Gastrocnemius medialis (tissue), 4 donors: ENCODE results near the gene WSB2. TPM values are rescaled to one million over a fixed set of nuclear protein-coding genes. Genes with fewer than 3 reads are reported as not detected.

ENCODE experiments used
- ATAC-seq, 2 donors: fragments of 150-250 bp; one replicate each; pipeline ENCODE4 v1.9.1; 2016
- DNase-seq, 2 donors: peaks; one replicate each; pipeline ENCODE4 v3.0.0-alpha.2; 2019
- H3K27ac ChIP-seq, 4 donors: fragments of 200-600 bp; sonication (generic); 1 replicate in 1 of 4; 2 replicates in 3 of 4; pipeline ENCODE4 v1.5.1; 2016 to 2018; ENCODE audit warnings: mild to moderate bottlenecking in 2 of 4, moderate library complexity in 1 of 4
- H3K27me3 ChIP-seq, 3 donors: fragments of 200-600 bp; sonication (generic) in 2 of 3; 1 replicate in 1 of 3; 2 replicates in 2 of 3; pipeline versions ENCODE4 v1.5.1 to v1.6.0; 2016 to 2019; ENCODE audit warnings: mild to moderate bottlenecking in 1 of 3, moderate library complexity in 1 of 3
- H3K36me3 ChIP-seq, 2 donors: fragments of 200-600 bp; sonication (generic) in 1 of 2; one replicate each; pipeline ENCODE4 v1.5.1; 2017 to 2018
- H3K4me1 ChIP-seq, 2 donors: fragments of 200-600 bp; sonication (generic) in 1 of 2; one replicate each; pipeline ENCODE4 v1.5.1; 2016 to 2017; ENCODE audit warnings: mild to moderate bottlenecking in 2 of 2
- H3K4me3 ChIP-seq, 4 donors: fragments of 200-600 bp; sonication (generic) in 3 of 4; 1 replicate in 1 of 4; 2 replicates in 3 of 4; pipeline ENCODE4 v1.5.1; 2016 to 2019; ENCODE audit warnings: mild to moderate bottlenecking in 2 of 4
- H3K9me3 ChIP-seq, 3 donors: fragments of 200-600 bp; sonication (generic) in 2 of 3; 1 replicate in 1 of 3; 2 replicates in 2 of 3; pipeline ENCODE4 v1.5.1; 2016 to 2019
- CTCF ChIP-seq, 5 experiments: fragments of 450-650 bp in 3 of 5; fragments of 200-600 bp in 2 of 5; sonication (generic) in 2 of 5; IDR thresholded peaks in 4 of 5; conservative IDR thresholded peaks in 1 of 5; 1 replicate in 4 of 5; 2 replicates in 1 of 5; pipeline ENCODE4 v1.5.1; 2016 to 2019; ENCODE audit warnings: antibody characterized with exemption in 5 of 5, mild to moderate bottlenecking in 3 of 5, moderate library complexity in 3 of 5
- POLR2A ChIP-seq, 2 donors: fragments of 450-650 bp; IDR thresholded peaks; one replicate each; pipeline ENCODE4 v1.6.1; 2017; ENCODE audit warnings: antibody characterized with exemption in 2 of 2, mild to moderate bottlenecking in 2 of 2, moderate library complexity in 2 of 2
- in situ Hi-C, 4 donors: fragments of 200-750 bp; cut with MboI; loops; one replicate each; pipeline versions ENCODE4 v1.15.0 to v1.8.0; 2017; ENCODE audit warnings: low sequenced_read_pairs in 4 of 4
- intact Hi-C: fragments of 100-400 bp; cut with DNase I; formaldehyde crosslinking; loops from one replicate; pipeline ENCODE4 v1.15.1; 2023; ENCODE audit warnings: low total_unique reads
- total RNA-seq, 4 donors: library from RNA; depleted of rRNA; stranded (reverse); fragments of >200 nt; gene quantifications; one replicate each; pipeline versions ENCODE4 v1.1.0 to v1.2.3, GENCODE V29; 2016

Gene WSB2
- total RNA-seq, 4 donors from 2014 or later, result 83.5 to 133 (median 93.5) TPM

- H3K27me3 ChIP-seq, result no peaks in the 10 kb centered on the region
- intact Hi-C loops, result no loop called here
- no peak overlapping the region for H3K4me3 ChIP-seq
- DNase-seq (no peak), ATAC-seq (no peak)
- H3K4me1 ChIP-seq, result peaks cover 8 to 9% of the 10 kb centered on the region in 2 donors
- TF ChIP-seq POLR2A (IDR thresholded peaks at IDR 0.05) (no peak), CTCF (IDR thresholded peaks at IDR 0.05 in 4 of 5, conservative IDR thresholded peaks at IDR 0.05 in 1 of 5) (no peak)
- H3K27ac ChIP-seq, result no peak overlapping the region
- peaks cover 0 to 6% of the 10 kb centered on the region in 2 donors for H3K36me3 ChIP-seq
- no peaks in the 10 kb centered on the region for H3K9me3 ChIP-seq
- in situ Hi-C loops, result no loop called here
Observed at GRCh38 chr12:118065380-118065779, 4.4 kb upstream of the WSB2 start.

GRCh38 chr12:118064608-118065007 lies 3.6 kb upstream of the WSB2 start:
- DNase-seq (no peak), ATAC-seq (no peak)
- peaks cover 12 to 14% of the 10 kb centered on the region in 2 donors for H3K4me1 ChIP-seq
- in situ Hi-C loops, result no loop called here
- intact Hi-C loops, result loop anchor here (5.0 kb wide), 1 partner anchor 118 kb away; no protein-coding TSS in a partner anchor
- TF ChIP-seq POLR2A (IDR thresholded peaks at IDR 0.05), result no peak
- no peak for TF ChIP-seq CTCF (IDR thresholded peaks at IDR 0.05 in 4 of 5, conservative IDR thresholded peaks at IDR 0.05 in 1 of 5)
- no peak overlapping the region for H3K27ac ChIP-seq
- no peaks in the 10 kb centered on the region for H3K27me3 ChIP-seq
- H3K36me3 ChIP-seq, result peaks cover 0 to 6% of the 10 kb centered on the region in 2 donors
- no peaks in the 10 kb centered on the region for H3K9me3 ChIP-seq
- H3K4me3 ChIP-seq, result no peak overlapping the region

GRCh38 chr12:118063576-118064391 lies 2.8 kb upstream of the WSB2 start:
- Histone ChIP-seq H3K36me3 (peaks cover 0 to 6% of the 10 kb centered on the region in 2 donors), H3K4me1 (peaks cover 15 to 22% of the 10 kb centered on the region in 2 donors), H3K27me3 (no peaks in the 10 kb centered on the region), H3K9me3 (no peaks in the 10 kb centered on the region), H3K27ac (no peak overlapping the region), H3K4me3 (no peak overlapping the region)
- TF ChIP-seq CTCF (IDR thresholded peaks at IDR 0.05 in 4 of 5, conservative IDR thresholded peaks at IDR 0.05 in 1 of 5), result no peak
- no peak for TF ChIP-seq POLR2A (IDR thresholded peaks at IDR 0.05)
- ATAC-seq, result no peak
- intact Hi-C loops, result loop anchor here (5.0 kb wide), 1 partner anchor 119 kb away; no protein-coding TSS in a partner anchor
- DNase-seq, result no peak
- in situ Hi-C loops, result no loop called here

GRCh38 chr12:118061873-118062843 lies 1.2 kb upstream of the WSB2 start:
- Histone ChIP-seq H3K9me3 (no peaks in the 10 kb centered on the region), H3K4me1 (peaks cover 15 to 24% of the 10 kb centered on the region in 2 donors), H3K27ac (peak overlapping the region; percentile 92 to 96 (median 96)), H3K27me3 (no peaks in the 10 kb centered on the region), H3K4me3 (peak overlapping the region; percentile 82 to 94 (median 87)), H3K36me3 (no peaks in the 10 kb centered on the region)
- intact Hi-C loops, result loop anchor here (2.0 to 5.0 kb wide), 5 partner anchors 43 to 313 kb away; partner anchors contain the start of genes PEBP1, RFC5 and VSIG10
- peak; percentile 33 to 37 for ATAC-seq
- DNase-seq, result peak in 1 of 2 donors; percentile 28
- in situ Hi-C loops, result no loop called here
- TF ChIP-seq CTCF (IDR thresholded peaks at IDR 0.05 in 4 of 5, conservative IDR thresholded peaks at IDR 0.05 in 1 of 5), result no peak
- TF ChIP-seq POLR2A (IDR thresholded peaks at IDR 0.05), result peak in 1 of 2 donors; percentile 10
